Spleen (tissue), 7 donors: ENCODE measurements around the gene TAS2R5.

ENCODE experiments used
- CTCF ChIP-seq, 11 experiments: fragments of 200-600 bp in 7 of 11; fragments of 450-650 bp in 4 of 11; sonication (generic) in 4 of 11; IDR thresholded peaks in 8 of 11; conservative IDR thresholded peaks in 3 of 11; 1 replicate in 7 of 11; 2 replicates in 4 of 11; pipeline versions ENCODE4 v1.4.0 to v1.8.0; 2016 to 2021; ENCODE audit warnings: antibody characterized with exemption in 11 of 11, inconsistent platforms in 4 of 11, mild to moderate bottlenecking in 1 of 11
- POLR2A ChIP-seq, 3 donors: fragments of 450-650 bp; IDR thresholded peaks; one replicate each; pipeline ENCODE4 v1.5.1; 2017; ENCODE audit warnings: antibody characterized with exemption in 3 of 3, mild to moderate bottlenecking in 1 of 3
- POLR2AphosphoS5 ChIP-seq, 3 donors: sonication (generic); formaldehyde crosslinking; IDR thresholded peaks; one replicate each; pipeline ENCODE4 v1.5.1; 2017; ENCODE audit warnings: antibody characterized with exemption in 3 of 3
- donor health status: DM: no; HTN: no; CAD: no; lungs with moderate emphysema.
- donor health status: DM: no; HTN: no; CAD: no.
- donor health status: DM: no; HTN: no; CAD: no.

GRCh38 chr7:141837683-141838082 is 47.7 kb downstream of the TAS2R5 start:
- no peak for TF ChIP-seq CTCF (IDR thresholded peaks at IDR 0.05 in 8 of 11, conservative IDR thresholded peaks at IDR 0.05 in 3 of 11)
- no peak for TF ChIP-seq POLR2A (IDR thresholded peaks at IDR 0.05)
- no peak for TF ChIP-seq POLR2AphosphoS5 (IDR thresholded peaks at IDR 0.05)
